Pancreas (tissue), 10 donors: Measurements from ENCODE around the gene ECE2. TPM values are rescaled to one million over a fixed set of nuclear protein-coding genes. Genes with fewer than 3 reads are reported as not detected.

Experiments
- ATAC-seq, 4 donors: fragments of 200-7000 bp; cut with Tn5 transposase; one replicate each; pipeline versions ENCODE4 v1.8.0 to v1.9.1; 2020; ENCODE audit warnings: mild to moderate bottlenecking in 4 of 4, moderate library complexity in 4 of 4
- DNase-seq, 6 donors: peaks; one replicate each; pipeline ENCODE4 v3.0.0-alpha.2; 2020
- FAIRE-seq: peaks from 2 replicates; lab custom pipeline; 2012; peaks lifted over from hg19 to GRCh38; lab: Jason Lieb, UNC
- H3K27ac ChIP-seq, 4 donors: fragments of 200-600 bp; sonication (generic); 1 replicate in 3 of 4; 2 replicates in 1 of 4; pipeline versions ENCODE4 v1.5.0 to v1.8.0; 2020
- H3K27me3 ChIP-seq, 4 donors: fragments of 200-600 bp; one replicate each; pipeline ENCODE4 v1.8.0; 2021
- H3K36me3 ChIP-seq, 3 donors: fragments of 200-600 bp; sonication (generic) in 1 of 3; one replicate each; pipeline versions ENCODE4 v1.5.0 to v1.8.0; 2020 to 2021
- H3K4me1 ChIP-seq, 3 donors: fragments of 200-600 bp; one replicate each; pipeline ENCODE4 v1.8.0; 2021
- H3K4me3 ChIP-seq, 4 donors: fragments of 200-600 bp; sonication (generic) in 2 of 4; one replicate each; pipeline versions ENCODE4 v1.5.0 to v1.8.0; 2020 to 2021
- H3K9me3 ChIP-seq, 4 donors: fragments of 200-600 bp; one replicate each; pipeline ENCODE4 v1.8.0; 2021
- CTCF ChIP-seq, 4 donors: fragments of 200-600 bp; sonication (generic) in 3 of 4; IDR thresholded peaks; one replicate each; pipeline versions ENCODE4 v1.5.0 to v1.8.0; 2021; ENCODE audit warnings: antibody characterized with exemption in 4 of 4
- WGBS, 2 donors: extraction: QIAGEN DNeasy Blood & Tissue Kit; methylation state at CpG; one replicate each; pipeline ENCODE4 v1.1.7; 2013; 5-methylcytosine and 5-hydroxymethylcytosine counted together
- intact Hi-C, 3 donors: fragments of 100-400 bp; cut with DNase I; formaldehyde crosslinking; loops; one replicate each; pipeline versions ENCODE4 v1.11.1 to v1.14.2; 2022
- polyA plus RNA-seq, 2 donors: library from polyadenylated mRNA; stranded (reverse); fragments of 200-250 nt; gene quantifications; one replicate each; pipeline ENCODE4 v1.2.3, GENCODE V29; 2013
- total RNA-seq, 6 donors: library from RNA; stranded (reverse); fragmentation: NEBNext Ultra II Directional in 4 of 6; extraction: Animal tissue kit (Norgen Biotek cat#: 25700) in 4 of 6; gene quantifications; one replicate each; pipeline versions ENCODE4 v1.2.1 to v1.2.4, GENCODE V29; 2021 to 2023
- donor health status: healthy with polysubstance abuse.
- donor health status: DM: no; HTN: no; CAD: no; lungs with moderate emphysema.
- donor health status: DM: no; HTN: no; CAD: no.
- donor health status: control.
- donor health status: control.
- donor health status: Bipolar disorder and iron deficiency.
- donor health status: DM: yes; HTN: yes; CAD: no.
- donor health status: DM: no; HTN: no; CAD: no.
- donor health status: DM: no; HTN: no; CAD: no.
- donor health status: DM: yes; HTN: yes; CAD: no.

ECE2 gene
- total and polyA plus RNA-seq, 8 donors: 6.3 to 25.4 (median 8.8) TPM

- no peak for TF ChIP-seq CTCF (IDR thresholded peaks at IDR 0.05)
- no peaks in the 10 kb centered on the region for H3K36me3 ChIP-seq
- peak in 5 of 6 donors; percentile 36 to 85 (median 62) for DNase-seq
- ATAC-seq: peak; percentile 41 to 71 (median 59)
- H3K9me3 ChIP-seq: no peaks in the 10 kb centered on the region
- H3K4me1 ChIP-seq: peaks cover 0 to 8% (median 6%) of the 10 kb centered on the region in 3 donors
- WGBS, 2 donors: 1% methylated on average over 41 to 61 of the region's 61 CpGs
- peak overlapping the region; percentile 23 to 69 (median 44) for H3K4me3 ChIP-seq
- H3K27ac ChIP-seq: no peak overlapping the region
- H3K27me3 ChIP-seq: no peaks in the 10 kb centered on the region
- intact Hi-C loops: loop anchor here in 1 of 3 donors (10.0 kb wide), 2 partner anchors 85 to 335 kb away; no protein-coding TSS in a partner anchor
- no peak for FAIRE-seq
Observed at GRCh38 chr3:184230081-184230602, 45.7 kb upstream of the ECE2 start.

GRCh38 chr3:184230603-184231528 lies 45.0 kb upstream of the ECE2 start:
- Histone ChIP-seq H3K4me1 (peaks cover 0 to 8% (median 6%) of the 10 kb centered on the region in 3 donors), H3K36me3 (no peaks in the 10 kb centered on the region), H3K27me3 (no peaks in the 10 kb centered on the region), H3K9me3 (no peaks in the 10 kb centered on the region), H3K27ac (no peak overlapping the region), H3K4me3 (peak overlapping the region in 3 of 4 donors; percentile 23 to 69 (median 52))
- ATAC-seq (peak in 3 of 4 donors; percentile 16 to 48 (median 43)), FAIRE-seq (no peak), DNase-seq (peak in 3 of 6 donors; percentile 49 to 78 (median 59))
- intact Hi-C loops: loop anchor here in 1 of 3 donors (10.0 kb wide), 2 partner anchors 86 to 336 kb away; no protein-coding TSS in a partner anchor
- TF ChIP-seq CTCF (IDR thresholded peaks at IDR 0.05): no peak
- 11 to 21% methylated on average over 32 to 79 of the region's 79 CpGs for WGBS, 2 donors

- no peak overlapping the region for H3K4me3 ChIP-seq
- ATAC-seq: no peak
- FAIRE-seq: no peak
- TF ChIP-seq CTCF (IDR thresholded peaks at IDR 0.05): no peak
- no peaks in the 10 kb centered on the region for H3K27me3 ChIP-seq
- H3K36me3 ChIP-seq: no peaks in the 10 kb centered on the region
- 76 to 77% methylated on average over 3 of the region's 3 CpGs for WGBS, 2 donors
- H3K9me3 ChIP-seq: no peaks in the 10 kb centered on the region
- peaks cover 0 to 8% (median 6%) of the 10 kb centered on the region in 3 donors for H3K4me1 ChIP-seq
- H3K27ac ChIP-seq: no peak overlapping the region
- intact Hi-C loops: loop anchor here in 1 of 3 donors (10.0 kb wide), 2 partner anchors 87 to 337 kb away; no protein-coding TSS in a partner anchor
- no peak for DNase-seq
Observed at GRCh38 chr3:184231671-184232070, 44.2 kb upstream of the ECE2 start.

GRCh38 chr3:184233127-184233843 lies 42.5 kb upstream of the ECE2 start:
- TF ChIP-seq CTCF (IDR thresholded peaks at IDR 0.05): no peak
- Histone ChIP-seq H3K4me1 (peaks cover 0 to 8% (median 6%) of the 10 kb centered on the region in 3 donors), H3K36me3 (no peaks in the 10 kb centered on the region), H3K27me3 (no peaks in the 10 kb centered on the region), H3K4me3 (no peak overlapping the region), H3K27ac (no peak overlapping the region), H3K9me3 (no peaks in the 10 kb centered on the region)
- DNase-seq (no peak), FAIRE-seq (no peak), ATAC-seq (no peak)
- WGBS, 2 donors: 86% methylated on average over 21 to 23 of the region's 23 CpGs
- intact Hi-C loops: loop anchor here in 1 of 3 donors (10.0 kb wide), 2 partner anchors 88 to 338 kb away; no protein-coding TSS in a partner anchor
